ENCODE results near the gene LNPK.
"Not testable (repeated sequence)": the region's sequence is repeated elsewhere in the genome, so short reads cannot be mapped to it uniquely, and the experiment has no call there.

LNPK gene

GRCh38 chr2:175926272-175926671, 75.8 kb downstream of the LNPK start:
- Histone ChIP-seq H3K4me1 (ENCODE audit: control insufficient read depth, insufficient read depth, low read length) (no peaks in the 10 kb centered on the region), H3K27ac (ENCODE audit: low read depth, low read length) (no peak overlapping the region), H3K27me3 (ENCODE audit: control insufficient read depth, insufficient read depth, low read length) (no peaks in the 10 kb centered on the region), H3K9ac (ENCODE audit: low read length) (no peak overlapping the region), H3K4me3 (ENCODE audit: low read length) (no peak overlapping the region), H3K36me3 (ENCODE audit: control insufficient read depth, insufficient read depth, low read length) (peaks cover 2% of the 10 kb centered on the region)

- H3K27ac ChIP-seq (ENCODE audit: low read depth, low read length): no peak overlapping the region
- H3K36me3 ChIP-seq (ENCODE audit: control insufficient read depth, insufficient read depth, low read length): no peaks in the 10 kb centered on the region
- no peak overlapping the region for H3K9ac ChIP-seq (ENCODE audit: low read length)
- H3K27me3 ChIP-seq (ENCODE audit: control insufficient read depth, insufficient read depth, low read length): no peaks in the 10 kb centered on the region
- no peaks in the 10 kb centered on the region for H3K4me1 ChIP-seq (ENCODE audit: control insufficient read depth, insufficient read depth, low read length)
- no peak overlapping the region for H3K4me3 ChIP-seq (ENCODE audit: low read length)
These were observed 79.9 kb downstream of the LNPK start for GRCh38 chr2:175922160-175922559.

- H3K36me3 ChIP-seq (ENCODE audit: control insufficient read depth, insufficient read depth, low read length): no peaks in the 10 kb centered on the region
- H3K27ac ChIP-seq (ENCODE audit: low read depth, low read length): no peak overlapping the region
- H3K27me3 ChIP-seq (ENCODE audit: control insufficient read depth, insufficient read depth, low read length): no peaks in the 10 kb centered on the region
- no peak overlapping the region for H3K4me3 ChIP-seq (ENCODE audit: low read length)
- no peaks in the 10 kb centered on the region for H3K4me1 ChIP-seq (ENCODE audit: control insufficient read depth, insufficient read depth, low read length)
- H3K9ac ChIP-seq (ENCODE audit: low read length): no peak overlapping the region
These were observed 83.1 kb downstream of the LNPK start for GRCh38 chr2:175918935-175919334.

- Histone ChIP-seq H3K27me3 (ENCODE audit: control insufficient read depth, insufficient read depth, low read length) (no peaks in the 10 kb centered on the region), H3K4me3 (ENCODE audit: low read length) (no peak overlapping the region), H3K4me1 (ENCODE audit: control insufficient read depth, insufficient read depth, low read length) (no peaks in the 10 kb centered on the region), H3K36me3 (ENCODE audit: control insufficient read depth, insufficient read depth, low read length) (no peaks in the 10 kb centered on the region), H3K27ac (ENCODE audit: low read depth, low read length) (no peak overlapping the region), H3K9ac (ENCODE audit: low read length) (no peak overlapping the region)
These were observed 87.2 kb downstream of the LNPK start for GRCh38 chr2:175914846-175915245.

GRCh38 chr2:175913849-175914743, 88.0 kb downstream of the LNPK start:
- H3K27me3 ChIP-seq (ENCODE audit: control insufficient read depth, insufficient read depth, low read length); H3K9ac ChIP-seq (ENCODE audit: low read length); H3K27ac ChIP-seq (ENCODE audit: low read depth, low read length); H3K36me3 ChIP-seq (ENCODE audit: control insufficient read depth, insufficient read depth, low read length); H3K4me1 ChIP-seq (ENCODE audit: control insufficient read depth, insufficient read depth, low read length); H3K4me3 ChIP-seq (ENCODE audit: low read length): not testable (repeated sequence)

- H3K4me3 ChIP-seq (ENCODE audit: low read length); H3K9ac ChIP-seq (ENCODE audit: low read length); H3K27me3 ChIP-seq (ENCODE audit: control insufficient read depth, insufficient read depth, low read length); H3K36me3 ChIP-seq (ENCODE audit: control insufficient read depth, insufficient read depth, low read length); H3K4me1 ChIP-seq (ENCODE audit: control insufficient read depth, insufficient read depth, low read length); H3K27ac ChIP-seq (ENCODE audit: low read depth, low read length): not testable (repeated sequence)
These were observed 88.8 kb downstream of the LNPK start for GRCh38 chr2:175913267-175913666.

GRCh38 chr2:175904035-175904434, 98.0 kb downstream of the LNPK start:
- H3K9ac ChIP-seq (ENCODE audit: low read length): no peak overlapping the region
- H3K27ac ChIP-seq (ENCODE audit: low read depth, low read length): no peak overlapping the region
- no peaks in the 10 kb centered on the region for H3K4me1 ChIP-seq (ENCODE audit: control insufficient read depth, insufficient read depth, low read length)
- no peaks in the 10 kb centered on the region for H3K36me3 ChIP-seq (ENCODE audit: control insufficient read depth, insufficient read depth, low read length)
- H3K27me3 ChIP-seq (ENCODE audit: control insufficient read depth, insufficient read depth, low read length): no peaks in the 10 kb centered on the region
- no peak overlapping the region for H3K4me3 ChIP-seq (ENCODE audit: low read length)

- no peak overlapping the region for H3K4me3 ChIP-seq (ENCODE audit: low read length)
- no peak overlapping the region for H3K9ac ChIP-seq (ENCODE audit: low read length)
- no peaks in the 10 kb centered on the region for H3K36me3 ChIP-seq (ENCODE audit: control insufficient read depth, insufficient read depth, low read length)
- no peaks in the 10 kb centered on the region for H3K4me1 ChIP-seq (ENCODE audit: control insufficient read depth, insufficient read depth, low read length)
- no peaks in the 10 kb centered on the region for H3K27me3 ChIP-seq (ENCODE audit: control insufficient read depth, insufficient read depth, low read length)
- H3K27ac ChIP-seq (ENCODE audit: low read depth, low read length): no peak overlapping the region
These were observed 98.6 kb downstream of the LNPK start for GRCh38 chr2:175903384-175903936.

- H3K27me3 ChIP-seq (ENCODE audit: control insufficient read depth, insufficient read depth, low read length); H3K9ac ChIP-seq (ENCODE audit: low read length); H3K4me3 ChIP-seq (ENCODE audit: low read length); H3K36me3 ChIP-seq (ENCODE audit: control insufficient read depth, insufficient read depth, low read length); H3K4me1 ChIP-seq (ENCODE audit: control insufficient read depth, insufficient read depth, low read length); H3K27ac ChIP-seq (ENCODE audit: low read depth, low read length): not testable (repeated sequence)
These were observed 106.1 kb downstream of the LNPK start for GRCh38 chr2:175895957-175896356.

GRCh38 chr2:175892046-175892445, 110.0 kb downstream of the LNPK start:
- Histone ChIP-seq H3K4me3 (ENCODE audit: low read length) (no peak overlapping the region), H3K4me1 (ENCODE audit: control insufficient read depth, insufficient read depth, low read length) (no peaks in the 10 kb centered on the region), H3K27me3 (ENCODE audit: control insufficient read depth, insufficient read depth, low read length) (no peaks in the 10 kb centered on the region), H3K9ac (ENCODE audit: low read length) (no peak overlapping the region), H3K36me3 (ENCODE audit: control insufficient read depth, insufficient read depth, low read length) (no peaks in the 10 kb centered on the region), H3K27ac (ENCODE audit: low read depth, low read length) (no peak overlapping the region)

- H3K4me3 ChIP-seq (ENCODE audit: low read length): no peak overlapping the region
These were observed 111.3 kb downstream of the LNPK start for GRCh38 chr2:175890636-175891242.

GRCh38 chr2:175889701-175890302, 112.3 kb downstream of the LNPK start:
- Histone ChIP-seq H3K27me3 (ENCODE audit: control insufficient read depth, insufficient read depth, low read length) (no peaks in the 10 kb centered on the region), H3K36me3 (ENCODE audit: control insufficient read depth, insufficient read depth, low read length) (no peaks in the 10 kb centered on the region), H3K4me3 (ENCODE audit: low read length) (no peak overlapping the region), H3K27ac (ENCODE audit: low read depth, low read length) (no peak overlapping the region), H3K4me1 (ENCODE audit: control insufficient read depth, insufficient read depth, low read length) (no peaks in the 10 kb centered on the region), H3K9ac (ENCODE audit: low read length) (no peak overlapping the region)

More at GRCh38 chr2:175890636-175891242, 111.3 kb downstream of the LNPK start:
- no peaks in the 10 kb centered on the region for H3K4me1 ChIP-seq (ENCODE audit: control insufficient read depth, insufficient read depth, low read length)
- no peak overlapping the region for H3K9ac ChIP-seq (ENCODE audit: low read length)
- no peaks in the 10 kb centered on the region for H3K27me3 ChIP-seq (ENCODE audit: control insufficient read depth, insufficient read depth, low read length)
- H3K36me3 ChIP-seq (ENCODE audit: control insufficient read depth, insufficient read depth, low read length): no peaks in the 10 kb centered on the region
- no peak overlapping the region for H3K27ac ChIP-seq (ENCODE audit: low read depth, low read length)

All from rectal smooth muscle tissue (tissue), 1 donor.